ENCODE measurements around the gene VEZF1.

VEZF1 gene

DNA sequence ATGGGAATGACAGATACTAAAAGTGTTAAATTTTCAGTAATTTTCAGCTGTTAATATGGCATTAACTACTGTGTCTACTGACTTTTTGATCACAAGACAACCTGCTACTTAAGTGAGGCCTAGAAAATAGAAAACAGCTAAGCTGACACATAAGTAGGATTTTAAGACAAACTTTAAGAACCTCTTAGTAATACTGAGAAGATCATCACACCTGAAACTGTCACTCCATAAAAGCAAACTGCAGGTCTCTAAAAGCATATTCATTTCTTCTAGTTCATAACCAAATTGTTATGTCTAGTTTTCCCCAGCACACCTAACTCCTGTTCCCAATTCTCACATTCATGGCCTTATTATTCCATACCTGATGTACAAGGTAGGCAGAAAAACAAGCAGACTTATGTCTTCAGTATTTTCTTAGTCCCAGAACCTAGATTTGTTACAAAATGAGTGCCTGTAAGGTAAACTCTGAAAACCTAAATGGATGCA is 11.0 kb upstream of the VEZF1 start:
- DNase-seq: no peak

DNA sequence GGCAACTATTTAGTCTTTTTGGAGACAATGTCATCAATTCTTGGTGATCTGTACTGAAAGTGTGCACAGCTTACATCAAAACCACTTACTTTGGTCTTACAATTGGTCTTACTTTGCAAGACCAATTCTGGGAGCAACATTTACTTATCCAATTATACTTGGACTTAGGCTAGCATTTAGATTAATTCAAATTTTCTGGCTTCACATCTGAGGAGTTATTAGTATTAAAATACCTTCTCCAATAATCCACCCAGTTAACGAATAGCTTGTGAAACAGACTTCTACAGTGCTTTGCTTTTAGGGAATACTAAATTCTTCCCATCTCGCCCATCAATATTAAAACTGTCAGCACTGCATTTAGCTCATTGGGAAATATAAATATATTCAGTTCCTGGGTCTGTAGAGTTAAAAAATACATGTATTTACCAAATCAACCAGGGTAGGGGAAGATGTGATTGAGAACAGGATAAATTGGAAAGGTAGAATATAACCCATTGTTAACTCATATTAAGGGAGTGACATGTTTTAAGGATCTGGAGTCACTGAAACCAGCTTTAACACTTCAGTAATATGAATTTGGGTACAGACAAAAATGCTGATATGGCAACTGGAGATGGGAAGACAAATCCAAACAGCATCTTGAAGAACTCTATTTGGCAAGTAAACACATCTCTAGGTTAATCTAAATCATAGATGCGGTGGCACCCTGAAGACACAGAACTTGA is 9.2 kb upstream of the VEZF1 start:
- no peak for DNase-seq

DNA sequence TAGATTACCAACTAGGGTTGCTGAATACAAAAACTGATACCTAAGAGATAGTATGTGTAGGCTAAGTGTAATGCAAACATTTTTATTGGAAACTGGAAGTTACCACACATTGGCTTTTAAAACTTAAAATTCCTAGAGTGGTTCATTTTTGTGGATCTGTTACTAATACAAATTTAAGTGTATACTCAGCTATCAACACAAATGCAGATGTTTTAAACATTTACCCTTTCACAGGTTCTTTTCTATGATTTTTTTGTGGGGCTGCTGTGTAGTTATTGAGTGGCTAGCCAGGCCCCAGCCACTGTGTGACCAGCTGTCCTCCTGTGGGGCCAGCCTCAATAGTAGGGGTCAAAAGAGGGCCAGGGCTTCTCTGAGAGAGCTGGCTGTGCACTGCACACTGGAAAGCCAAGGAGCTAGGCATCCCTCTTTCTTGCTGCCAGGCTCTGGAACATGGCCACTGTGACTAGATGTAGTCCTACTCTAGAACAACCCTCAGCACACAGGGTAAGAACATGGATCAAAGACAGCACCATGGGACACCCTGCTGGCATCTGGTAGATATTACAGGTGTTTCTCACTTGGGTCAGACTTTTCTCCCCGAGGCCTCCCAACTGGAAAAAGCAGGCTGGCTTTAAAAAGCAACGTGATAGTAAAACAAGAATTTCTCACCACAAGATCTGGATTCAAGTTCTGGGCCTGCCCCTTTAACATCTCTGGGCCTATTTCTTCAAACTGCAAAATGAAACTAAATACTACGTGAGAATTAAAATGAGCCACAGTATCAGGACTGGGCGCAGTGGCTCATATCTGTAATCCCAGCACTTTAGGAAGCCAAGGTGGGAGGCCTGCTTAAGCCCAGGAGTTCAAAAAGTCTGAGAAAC is 7.3 kb upstream of the VEZF1 start:
- peak in 4 of 5 experiments; percentile 20 to 79 (median 40) for DNase-seq

DNA sequence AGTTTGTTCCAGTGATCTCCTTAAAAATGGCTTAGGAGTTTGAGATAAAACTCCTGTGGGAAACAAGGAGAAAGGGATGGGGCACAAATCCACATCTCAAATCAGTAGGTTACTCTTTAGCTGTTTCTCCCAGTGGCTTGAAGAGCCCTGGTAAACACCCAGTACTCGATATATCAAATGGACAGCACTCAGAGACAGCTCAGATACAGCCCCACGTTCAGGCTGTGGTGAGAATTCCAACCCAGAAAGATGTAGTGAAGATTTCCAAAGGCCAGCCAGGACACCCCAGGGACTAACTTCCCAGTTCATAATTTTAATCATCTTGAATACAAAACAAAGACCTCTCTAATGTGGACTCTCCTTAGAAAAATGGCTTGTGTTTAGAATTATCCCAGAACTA is 6.4 kb upstream of the VEZF1 start:
- DNase-seq: no peak

DNA sequence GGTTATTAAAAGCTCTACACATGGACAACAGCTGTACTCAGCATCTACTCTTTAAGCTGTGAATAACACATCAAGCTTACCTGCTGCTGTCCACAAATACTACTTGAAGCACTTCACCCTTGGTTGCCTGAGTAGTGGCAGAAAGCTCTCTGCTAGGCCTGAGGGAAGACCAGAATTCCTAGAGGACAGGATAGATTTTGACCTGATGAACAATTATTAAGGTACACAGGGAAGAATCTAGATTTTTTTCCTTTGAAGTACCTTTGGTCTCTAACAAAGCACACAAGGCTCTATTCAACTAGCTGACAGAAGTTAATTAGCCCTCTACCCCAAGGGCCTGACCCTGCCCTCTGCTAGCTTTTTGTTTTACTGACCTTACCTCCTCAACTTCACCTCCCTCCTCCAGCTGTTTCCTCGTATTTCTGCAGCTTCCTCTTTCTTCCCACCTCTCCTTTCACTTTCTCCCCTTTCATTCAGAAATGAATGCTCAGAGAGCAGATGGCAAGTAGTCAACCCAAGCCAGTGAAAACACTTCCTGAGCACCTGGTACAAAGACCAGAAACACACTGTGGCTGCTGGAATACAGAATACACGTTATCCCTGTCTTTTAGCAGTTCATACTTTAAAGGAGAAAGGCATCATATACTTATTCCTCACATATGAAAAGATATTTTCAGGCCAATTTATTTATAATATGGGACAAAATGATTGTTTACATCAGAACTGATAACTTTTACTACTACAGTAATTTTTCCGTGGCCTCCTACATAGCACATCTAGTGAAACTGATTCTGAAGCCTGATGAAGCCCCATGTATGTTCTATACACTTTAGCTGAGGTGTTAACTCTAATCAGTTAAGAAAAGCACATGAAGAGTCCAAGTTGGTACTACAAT is 5.7 kb upstream of the VEZF1 start:
- no peak for DNase-seq

DNA sequence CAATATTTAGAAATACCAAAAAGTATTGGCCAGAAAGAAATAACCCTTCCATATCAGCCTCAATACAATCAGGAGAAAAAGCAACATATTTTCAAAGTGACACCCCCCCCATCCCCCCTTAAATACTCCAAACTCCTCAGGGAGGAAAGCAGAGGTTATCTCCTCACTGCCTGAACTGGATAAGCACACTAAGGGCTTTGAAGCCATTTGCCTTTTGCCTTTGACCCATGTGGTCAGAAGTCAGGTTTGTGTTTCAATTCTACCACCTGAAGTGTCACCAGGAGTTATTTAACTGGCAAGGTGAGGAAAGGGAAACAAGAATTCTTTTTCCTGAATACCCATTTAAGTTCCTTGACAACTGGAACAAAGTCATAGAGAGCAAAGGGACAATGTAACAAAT is 3.5 kb upstream of the VEZF1 start:
- no peak for DNase-seq

DNA sequence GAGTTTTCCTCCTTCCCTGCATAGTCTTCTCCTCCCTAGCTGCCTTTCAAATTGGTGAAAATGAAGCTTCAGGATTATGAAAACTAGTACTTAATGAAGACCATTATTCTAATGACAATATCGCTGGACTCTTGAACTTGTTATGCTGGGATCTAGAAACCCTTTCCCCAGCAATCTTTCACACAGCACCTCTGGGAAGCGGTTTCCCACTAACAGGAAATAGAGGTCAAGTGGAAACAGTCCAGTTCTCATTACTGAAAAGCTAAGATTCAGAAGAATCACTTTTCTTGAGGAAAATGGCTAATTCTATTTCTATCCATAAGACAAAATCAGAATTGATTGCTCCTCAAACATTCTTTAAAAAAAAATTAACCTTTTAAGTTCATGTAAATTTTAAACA is 2.0 kb upstream of the VEZF1 start:
- DNase-seq: no peak

DNA sequence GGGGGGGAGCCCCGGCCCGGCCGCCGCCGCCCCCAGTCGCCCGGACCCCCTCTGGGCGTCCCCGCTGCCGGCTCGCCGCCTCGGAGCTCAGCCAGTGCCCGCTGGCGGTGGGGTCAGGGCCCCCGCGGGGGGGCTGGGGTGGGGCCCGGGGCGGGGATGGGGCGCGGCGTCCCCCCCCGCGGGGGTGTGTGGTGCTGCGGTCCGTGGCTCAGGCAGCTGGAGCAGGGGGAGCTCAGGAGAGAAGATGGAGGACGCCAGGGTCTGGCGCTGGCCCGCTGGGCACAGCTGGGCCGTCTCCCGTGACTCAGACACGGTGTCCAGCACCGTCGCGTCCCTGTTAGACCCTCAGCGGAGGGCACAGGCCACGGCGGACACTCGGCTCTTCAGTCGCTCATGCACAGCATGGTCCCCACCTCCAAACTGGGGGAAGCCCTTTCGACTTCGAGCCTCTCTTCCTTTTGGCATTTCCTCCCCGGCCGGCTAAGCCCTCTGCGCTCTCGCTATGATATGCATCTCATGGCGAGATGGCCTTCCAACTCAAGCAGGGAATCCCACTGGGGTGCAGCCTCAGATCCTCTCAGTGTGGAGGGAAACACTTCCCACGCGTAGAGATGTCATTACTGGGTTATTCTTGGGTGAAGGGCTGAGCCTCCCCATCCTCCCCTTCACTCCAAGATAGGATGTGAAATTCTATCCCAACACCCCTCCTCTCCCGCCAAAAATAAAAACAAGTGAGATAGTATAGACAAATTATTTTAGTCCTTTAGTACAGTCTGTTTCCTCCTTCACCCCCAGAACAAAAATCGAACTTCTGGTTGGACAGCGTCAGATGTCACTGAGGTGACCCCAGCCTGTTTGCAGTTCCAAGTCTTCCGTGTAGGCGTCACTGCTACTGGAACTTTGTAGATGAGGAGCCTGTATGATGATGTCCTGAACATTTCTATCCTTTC is 522 bp upstream of the VEZF1 start:
- peak; percentile 48 to 87 (median 66) for DNase-seq

DNA sequence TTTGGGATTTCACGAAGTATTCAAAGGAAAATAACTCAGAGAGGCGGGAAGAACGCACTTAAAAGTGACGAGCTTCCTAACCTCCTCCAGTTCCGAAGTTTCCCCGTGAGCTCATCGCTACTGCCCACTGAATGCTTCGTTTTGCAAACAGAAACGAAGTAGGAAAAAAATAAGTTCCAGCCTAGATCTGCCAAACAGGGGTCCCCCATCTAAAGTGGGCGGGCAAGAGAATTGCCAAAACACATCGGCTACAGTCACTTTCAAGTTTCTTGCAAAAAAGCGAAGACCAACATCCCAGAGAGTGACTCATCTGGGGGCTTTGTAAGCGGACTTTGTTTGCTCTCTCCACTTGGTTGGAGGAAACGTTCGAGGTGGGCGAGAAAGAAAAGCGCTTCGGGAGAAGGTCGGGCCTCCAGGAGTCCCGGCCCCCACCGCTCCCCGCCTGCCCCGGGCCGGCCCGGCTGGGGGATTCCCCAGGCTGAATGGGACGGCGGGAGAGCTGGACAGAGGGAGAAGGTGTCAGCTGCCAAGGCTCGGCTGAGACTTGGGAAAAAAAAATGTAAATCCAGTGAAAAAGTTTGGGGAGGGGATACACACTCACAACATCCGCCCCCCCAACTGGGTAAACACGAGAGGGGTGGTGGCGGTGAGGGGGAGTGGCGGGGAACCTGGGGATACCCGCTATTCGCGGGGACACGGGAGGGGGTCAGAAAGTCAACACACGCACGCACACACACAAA is 1.0 kb downstream of the VEZF1 start:
- DNase-seq: peak in 4 of 5 experiments; percentile 10 to 33 (median 23)

DNA sequence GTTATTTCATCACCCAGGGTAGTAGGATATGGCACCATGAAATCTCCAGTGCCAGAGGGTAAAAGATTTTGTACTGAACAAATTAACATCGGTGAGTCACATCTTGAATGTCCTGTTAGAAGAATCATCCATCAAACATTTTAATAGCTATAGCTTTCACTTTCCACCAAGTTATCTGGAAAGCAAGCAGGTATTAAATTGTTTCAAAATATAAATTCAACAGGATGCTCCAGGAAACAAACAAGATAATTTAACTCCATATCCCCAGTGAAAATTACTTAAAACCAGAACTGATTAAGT is 2.4 kb downstream of the VEZF1 start:
- no peak for DNase-seq

DNA sequence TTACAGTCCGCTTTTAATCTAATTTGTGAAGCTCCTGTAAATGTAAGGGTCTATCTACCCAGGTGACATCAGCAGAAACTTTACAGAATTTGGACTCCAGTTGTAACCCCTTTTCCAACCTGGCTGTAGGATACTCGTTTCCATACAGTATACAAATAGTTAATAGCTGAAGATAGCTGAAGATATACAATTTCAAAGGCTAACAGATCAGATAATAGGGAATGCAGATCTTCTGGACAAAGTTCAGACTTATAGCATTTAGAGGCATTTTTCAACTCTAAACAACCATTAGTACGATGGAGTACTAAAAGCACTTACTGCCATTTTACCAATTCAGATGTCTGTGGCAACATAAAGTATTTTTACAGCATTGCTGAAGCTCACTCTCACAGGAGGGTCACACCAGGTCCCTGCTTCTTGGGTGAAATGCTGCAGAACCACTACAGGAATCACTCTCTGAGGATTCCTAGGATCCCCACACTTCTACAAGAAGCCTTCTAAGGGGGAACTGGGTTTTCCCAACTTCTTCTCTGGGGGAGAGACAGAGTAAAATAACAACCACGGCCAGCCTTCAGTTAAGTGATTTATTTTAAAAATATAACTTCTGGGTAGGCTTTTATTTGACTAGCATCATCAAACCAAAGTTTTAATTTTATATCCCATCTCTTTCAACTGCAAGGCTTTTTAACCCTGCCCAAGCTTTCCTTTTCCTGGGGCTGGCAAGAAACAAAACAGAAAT is 2.9 kb downstream of the VEZF1 start:
- DNase-seq: no peak

DNA sequence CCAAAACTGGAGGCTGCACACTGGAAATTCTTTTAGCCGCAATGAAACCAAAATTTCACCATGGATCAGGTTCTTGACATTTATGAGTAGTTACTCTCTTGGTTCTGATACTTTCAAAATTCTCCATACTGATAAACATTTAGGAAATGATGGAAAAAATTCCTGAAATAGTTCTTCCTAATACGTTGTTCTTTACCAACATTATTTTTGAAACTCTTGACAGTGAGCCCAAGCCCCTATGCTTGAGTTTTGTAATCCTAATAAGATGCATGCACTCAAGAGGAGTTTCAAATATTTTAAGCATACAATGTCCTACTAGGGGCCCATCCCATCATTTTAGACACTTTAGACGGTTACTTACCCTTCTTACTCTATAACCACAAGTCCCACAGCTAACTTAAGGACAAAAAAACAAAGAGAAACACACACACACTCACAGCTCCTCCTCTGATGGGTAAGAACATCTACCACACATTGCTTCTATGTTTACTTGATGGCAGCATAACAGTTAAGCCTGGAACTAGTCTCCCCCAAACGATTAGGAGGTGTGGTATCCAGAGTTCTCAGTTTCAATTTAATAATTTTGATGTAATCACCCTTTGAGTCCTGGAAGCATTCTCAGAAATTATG is 3.7 kb downstream of the VEZF1 start:
- peak in 1 of 5 experiments; percentile 65 for DNase-seq

DNA sequence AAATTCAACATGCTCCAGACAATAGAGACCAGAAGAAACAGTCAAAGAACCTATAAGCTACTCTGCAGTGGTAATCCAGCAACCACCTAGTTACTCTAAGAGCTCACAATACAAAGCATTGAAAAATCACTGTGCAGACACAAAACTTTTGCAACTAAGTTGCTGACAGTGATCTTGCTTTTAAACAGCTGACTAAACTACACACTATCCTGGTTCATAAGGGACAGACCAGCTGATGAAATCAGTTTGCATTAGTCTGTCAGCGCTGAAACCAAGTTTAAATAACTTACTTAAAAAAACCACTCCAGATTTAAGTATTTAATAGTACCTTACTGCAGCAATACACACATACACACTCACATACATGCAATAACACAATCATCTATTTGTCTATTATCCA is 4.6 kb downstream of the VEZF1 start:
- no peak for DNase-seq

DNA sequence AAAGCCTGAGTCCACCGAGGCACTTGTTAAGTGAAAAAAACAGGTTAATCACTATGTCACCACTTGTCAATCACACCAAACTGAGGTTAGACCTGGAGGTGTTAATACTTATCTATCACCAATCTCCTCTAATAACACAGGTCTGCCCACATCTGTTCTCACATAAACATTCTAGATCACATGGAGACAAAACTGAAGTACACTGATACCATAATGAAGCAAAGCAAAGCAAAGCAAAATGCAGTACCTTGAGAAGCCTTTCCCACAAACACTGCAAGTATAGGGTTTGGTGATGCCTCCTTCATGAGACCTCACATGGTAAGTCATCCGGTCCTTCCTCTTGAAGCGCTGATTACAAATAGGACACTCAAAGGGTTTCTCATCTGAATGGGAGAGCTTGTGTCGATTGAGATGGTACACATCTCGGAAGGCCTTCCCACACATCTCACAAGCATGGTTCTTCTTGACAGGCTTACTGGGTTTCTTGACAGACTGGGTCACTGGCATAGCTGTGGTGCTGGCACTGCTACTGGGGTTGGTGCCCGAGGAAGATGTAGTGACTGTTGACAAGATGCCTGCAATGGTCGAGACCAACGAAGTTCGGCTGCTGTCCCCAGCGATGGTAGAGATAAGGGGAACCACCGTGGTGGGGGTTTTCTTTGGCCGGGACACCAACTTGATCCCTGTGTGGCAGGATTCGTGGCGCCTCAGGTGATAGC is 5.4 kb downstream of the VEZF1 start:
- peak in 2 of 5 experiments; percentile 35 to 67 for DNase-seq

DNA sequence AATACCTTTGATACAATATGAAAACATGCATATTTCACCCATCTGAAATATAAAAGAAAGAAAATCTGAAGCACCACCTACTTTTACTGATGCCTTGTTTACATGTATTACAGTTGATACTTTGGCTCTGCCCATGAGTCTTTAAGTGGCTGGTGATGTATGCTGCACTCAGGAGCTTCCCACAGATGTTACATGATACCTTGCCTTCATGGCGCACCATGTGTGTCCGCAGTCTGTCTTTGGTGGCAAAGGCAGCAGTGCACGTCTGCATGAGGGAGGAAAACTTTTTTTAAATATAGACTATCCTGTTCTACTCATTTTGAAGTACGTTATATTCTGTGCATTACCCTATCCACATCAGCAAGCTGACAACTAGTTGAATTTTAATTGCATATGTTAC is 7.5 kb downstream of the VEZF1 start:
- no peak for DNase-seq

DNA sequence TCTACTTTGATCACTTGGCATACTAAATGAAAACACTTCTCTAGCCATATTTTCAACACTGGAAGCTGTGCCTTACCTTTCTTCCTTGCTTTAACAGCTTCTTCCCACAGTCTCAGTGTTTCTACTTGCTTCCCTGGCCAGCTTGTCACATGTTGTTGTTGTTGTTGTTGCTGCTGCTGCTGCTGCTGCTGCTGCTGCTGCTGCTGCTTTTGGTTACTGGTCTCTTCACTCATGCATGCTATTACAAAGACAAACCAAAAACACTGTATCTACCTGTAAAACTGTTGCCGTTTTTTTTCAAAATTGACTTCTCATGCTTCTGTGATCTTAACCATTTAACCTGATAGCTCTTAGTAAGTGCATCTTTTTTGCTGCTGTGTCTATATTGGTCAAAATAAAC is 9.0 kb downstream of the VEZF1 start:
- no peak for DNase-seq

DNA sequence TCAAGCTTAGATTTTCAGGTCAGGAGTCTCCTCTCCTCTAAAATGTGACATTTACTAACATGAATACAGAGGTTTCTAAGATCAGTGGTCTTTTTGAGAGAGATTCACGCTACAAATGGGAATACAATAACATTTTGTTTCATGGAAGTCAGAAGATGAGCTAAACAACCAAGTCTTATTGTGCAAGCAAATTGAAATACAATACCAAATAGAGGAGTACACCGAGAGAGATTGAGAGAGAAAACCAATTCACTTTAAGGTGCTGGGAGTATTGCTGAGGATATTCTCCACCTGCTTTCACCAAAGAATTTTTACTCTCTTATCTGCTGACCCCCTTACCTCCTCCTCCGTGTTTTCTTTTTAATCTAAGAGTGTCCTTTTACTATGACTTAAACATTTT is 11.5 kb downstream of the VEZF1 start:
- no peak for DNase-seq

DNA sequence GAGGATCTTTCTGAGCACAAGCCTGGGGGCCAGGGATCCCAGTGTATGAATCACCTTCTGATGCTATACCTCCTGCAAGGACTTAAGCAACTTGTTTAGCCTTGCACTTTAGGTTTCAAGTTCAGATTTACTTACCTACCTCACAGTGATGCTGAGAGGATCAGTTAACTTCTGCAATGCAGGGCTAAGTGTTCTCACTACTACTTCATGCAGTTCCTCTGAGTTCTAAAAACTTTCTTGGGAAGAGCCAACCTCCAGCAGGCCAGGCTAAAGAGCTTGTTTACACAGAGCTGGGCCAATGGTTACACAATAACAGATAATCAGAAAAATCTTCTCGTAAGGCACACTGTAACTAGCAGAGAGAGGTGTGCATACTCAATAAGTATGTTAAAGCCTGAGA is 13.0 kb downstream of the VEZF1 start:
- no peak for DNase-seq
